HG03066 (cell line): ENCODE results near the gene PCDHA9.
"Not testable (repeated sequence)": the region's sequence is repeated elsewhere in the genome, so short reads cannot be mapped to it uniquely, and the experiment has no call there.

ENCODE experiments used
- ATAC-seq: cut with Tn5 transposase; IDR thresholded peaks from one replicate; pipeline ENCODE4 v1.9.1; 2021; ENCODE audit warnings: low read depth; ENCODE audit not compliant: unreplicated experiment

The PCDHA9 gene, protein sequence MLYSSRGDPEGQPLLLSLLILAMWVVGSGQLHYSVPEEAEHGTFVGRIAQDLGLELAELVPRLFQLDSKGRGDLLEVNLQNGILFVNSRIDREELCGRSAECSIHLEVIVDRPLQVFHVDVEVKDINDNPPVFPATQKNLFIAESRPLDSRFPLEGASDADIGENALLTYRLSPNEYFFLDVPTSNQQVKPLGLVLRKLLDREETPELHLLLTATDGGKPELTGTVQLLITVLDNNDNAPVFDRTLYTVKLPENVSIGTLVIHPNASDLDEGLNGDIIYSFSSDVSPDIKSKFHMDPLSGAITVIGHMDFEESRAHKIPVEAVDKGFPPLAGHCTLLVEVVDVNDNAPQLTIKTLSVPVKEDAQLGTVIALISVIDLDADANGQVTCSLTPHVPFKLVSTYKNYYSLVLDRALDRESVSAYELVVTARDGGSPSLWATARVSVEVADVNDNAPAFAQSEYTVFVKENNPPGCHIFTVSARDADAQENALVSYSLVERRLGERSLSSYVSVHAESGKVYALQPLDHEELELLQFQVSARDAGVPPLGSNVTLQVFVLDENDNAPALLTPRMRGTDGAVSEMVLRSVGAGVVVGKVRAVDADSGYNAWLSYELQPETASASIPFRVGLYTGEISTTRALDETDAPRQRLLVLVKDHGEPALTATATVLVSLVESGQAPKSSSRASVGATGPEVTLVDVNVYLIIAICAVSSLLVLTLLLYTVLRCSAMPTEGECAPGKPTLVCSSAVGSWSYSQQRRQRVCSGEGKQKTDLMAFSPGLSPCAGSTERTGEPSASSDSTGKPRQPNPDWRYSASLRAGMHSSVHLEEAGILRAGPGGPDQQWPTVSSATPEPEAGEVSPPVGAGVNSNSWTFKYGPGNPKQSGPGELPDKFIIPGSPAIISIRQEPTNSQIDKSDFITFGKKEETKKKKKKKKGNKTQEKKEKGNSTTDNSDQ

DNA sequence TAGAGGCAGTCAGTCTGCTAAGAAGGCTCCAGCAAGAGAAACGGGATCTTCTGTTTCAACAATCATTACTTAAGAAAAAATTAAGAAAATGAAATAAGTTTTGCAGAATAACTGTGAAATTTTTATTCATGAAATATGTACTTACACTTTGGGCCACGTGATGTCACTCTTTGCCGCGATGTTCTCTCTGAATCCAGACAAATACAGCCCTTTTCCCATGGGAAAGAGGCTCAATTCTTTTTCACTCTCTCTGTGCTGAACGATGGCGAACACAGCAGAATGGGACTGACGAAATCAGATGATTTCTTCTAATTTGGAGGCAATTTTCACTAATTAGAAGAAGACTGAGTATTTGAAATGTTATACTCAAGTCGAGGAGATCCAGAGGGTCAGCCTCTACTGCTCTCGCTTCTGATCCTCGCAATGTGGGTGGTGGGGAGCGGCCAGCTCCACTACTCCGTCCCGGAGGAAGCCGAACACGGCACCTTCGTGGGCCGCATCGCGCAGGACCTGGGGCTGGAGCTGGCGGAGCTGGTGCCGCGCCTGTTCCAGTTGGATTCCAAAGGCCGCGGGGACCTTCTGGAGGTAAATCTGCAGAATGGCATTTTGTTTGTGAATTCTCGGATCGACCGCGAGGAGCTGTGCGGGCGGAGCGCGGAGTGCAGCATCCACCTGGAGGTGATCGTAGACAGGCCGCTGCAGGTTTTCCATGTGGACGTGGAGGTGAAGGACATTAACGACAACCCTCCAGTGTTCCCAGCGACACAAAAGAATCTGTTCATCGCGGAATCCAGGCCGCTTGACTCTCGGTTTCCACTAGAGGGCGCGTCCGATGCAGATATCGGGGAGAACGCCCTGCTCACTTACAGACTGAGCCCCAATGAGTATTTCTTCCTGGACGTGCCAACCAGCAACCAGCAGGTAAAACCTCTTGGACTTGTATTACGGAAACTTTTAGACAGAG is at the start of gene PCDHA9:
PCDHA9 (plus strand) TSS at position 244 of the 964 bp plus-strand sequence; CDS start at position 358, 114 bp downstream.
- ATAC-seq = not testable (repeated sequence)

DNA sequence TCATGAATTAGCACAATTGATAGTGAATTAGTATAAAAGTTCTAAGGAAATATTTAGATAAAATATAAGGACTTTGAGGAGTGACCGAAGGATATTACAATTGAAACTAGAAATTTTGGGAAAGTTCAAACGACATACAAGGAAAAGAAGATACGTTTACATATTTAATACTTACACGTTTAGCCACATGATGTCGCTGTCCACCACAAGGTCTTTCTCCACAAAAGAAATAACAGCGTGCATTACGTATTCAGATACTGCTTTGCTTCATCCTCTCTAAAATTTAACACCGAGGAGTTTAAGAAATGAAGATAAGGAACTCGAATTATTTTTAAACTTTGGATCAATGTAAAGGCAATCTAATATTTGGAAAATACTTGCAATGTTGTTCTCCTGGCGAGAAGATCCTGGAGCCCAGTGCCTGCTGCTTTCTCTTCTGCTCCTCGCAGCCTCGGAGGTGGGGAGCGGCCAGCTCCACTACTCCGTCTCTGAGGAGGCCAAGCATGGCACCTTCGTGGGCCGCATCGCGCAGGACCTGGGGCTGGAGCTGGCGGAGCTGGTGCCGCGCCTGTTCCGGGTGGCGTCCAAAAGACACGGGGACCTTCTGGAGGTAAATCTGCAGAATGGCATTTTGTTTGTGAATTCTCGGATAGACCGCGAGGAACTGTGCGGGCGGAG is 47.2 kb upstream of the PCDHA9 start, which contains the start of gene PCDHA3:
PCDHA3 (plus strand) TSS at position 242 of the 678 bp plus-strand sequence.
- no peak for ATAC-seq

DNA sequence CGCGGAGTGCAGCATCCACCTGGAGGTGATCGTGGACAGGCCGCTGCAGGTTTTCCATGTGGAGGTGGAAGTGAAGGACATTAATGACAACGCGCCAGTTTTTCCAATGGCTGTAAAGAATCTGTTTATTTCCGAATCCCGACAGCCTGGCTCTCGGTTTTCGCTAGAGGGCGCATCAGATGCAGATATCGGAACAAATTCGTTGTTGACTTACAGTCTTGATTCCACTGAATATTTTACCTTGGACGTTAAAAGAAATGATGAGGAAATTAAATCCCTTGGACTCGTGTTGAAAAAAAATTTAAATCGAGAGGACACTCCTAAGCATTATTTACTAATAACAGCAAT is 46.7 kb upstream of the PCDHA9 start:
- no peak for ATAC-seq

DNA sequence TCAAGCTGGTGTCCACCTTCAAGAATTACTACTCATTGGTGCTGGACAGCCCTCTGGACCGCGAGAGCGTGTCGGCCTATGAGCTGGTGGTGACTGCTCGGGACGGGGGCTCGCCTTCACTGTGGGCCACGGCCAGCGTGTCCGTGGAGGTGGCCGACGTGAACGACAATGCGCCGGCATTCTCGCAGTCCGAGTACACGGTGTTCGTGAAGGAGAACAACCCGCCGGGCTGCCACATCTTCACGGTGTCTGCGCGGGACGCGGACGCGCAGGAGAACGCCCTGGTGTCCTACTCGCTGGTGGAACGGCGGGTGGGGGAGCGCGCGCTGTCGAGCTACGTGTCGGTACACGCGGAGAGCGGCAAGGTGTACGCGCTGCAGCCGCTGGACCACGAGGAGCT is 45.8 kb upstream of the PCDHA9 start:
- ATAC-seq = not testable (repeated sequence)

DNA sequence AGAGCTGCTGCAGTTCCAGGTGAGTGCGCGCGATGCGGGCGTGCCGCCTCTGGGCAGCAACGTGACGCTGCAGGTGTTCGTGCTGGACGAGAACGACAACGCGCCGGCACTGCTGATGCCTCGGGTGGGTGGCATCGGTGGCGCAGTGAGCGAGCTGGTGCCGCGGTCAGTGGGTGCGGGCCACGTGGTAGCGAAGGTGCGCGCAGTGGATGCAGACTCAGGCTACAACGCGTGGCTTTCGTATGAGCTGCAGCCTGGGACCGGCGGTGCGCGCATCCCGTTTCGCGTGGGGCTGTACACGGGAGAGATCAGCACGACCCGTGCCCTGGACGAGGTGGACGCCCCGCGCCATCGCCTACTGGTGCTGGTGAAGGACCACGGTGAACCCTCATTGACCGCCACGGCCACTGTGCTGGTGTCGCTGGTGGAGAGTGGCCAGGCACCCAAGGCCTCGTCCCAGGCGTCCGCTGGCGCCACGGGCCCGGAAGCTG is 45.4 kb upstream of the PCDHA9 start:
- ATAC-seq = no peak

DNA sequence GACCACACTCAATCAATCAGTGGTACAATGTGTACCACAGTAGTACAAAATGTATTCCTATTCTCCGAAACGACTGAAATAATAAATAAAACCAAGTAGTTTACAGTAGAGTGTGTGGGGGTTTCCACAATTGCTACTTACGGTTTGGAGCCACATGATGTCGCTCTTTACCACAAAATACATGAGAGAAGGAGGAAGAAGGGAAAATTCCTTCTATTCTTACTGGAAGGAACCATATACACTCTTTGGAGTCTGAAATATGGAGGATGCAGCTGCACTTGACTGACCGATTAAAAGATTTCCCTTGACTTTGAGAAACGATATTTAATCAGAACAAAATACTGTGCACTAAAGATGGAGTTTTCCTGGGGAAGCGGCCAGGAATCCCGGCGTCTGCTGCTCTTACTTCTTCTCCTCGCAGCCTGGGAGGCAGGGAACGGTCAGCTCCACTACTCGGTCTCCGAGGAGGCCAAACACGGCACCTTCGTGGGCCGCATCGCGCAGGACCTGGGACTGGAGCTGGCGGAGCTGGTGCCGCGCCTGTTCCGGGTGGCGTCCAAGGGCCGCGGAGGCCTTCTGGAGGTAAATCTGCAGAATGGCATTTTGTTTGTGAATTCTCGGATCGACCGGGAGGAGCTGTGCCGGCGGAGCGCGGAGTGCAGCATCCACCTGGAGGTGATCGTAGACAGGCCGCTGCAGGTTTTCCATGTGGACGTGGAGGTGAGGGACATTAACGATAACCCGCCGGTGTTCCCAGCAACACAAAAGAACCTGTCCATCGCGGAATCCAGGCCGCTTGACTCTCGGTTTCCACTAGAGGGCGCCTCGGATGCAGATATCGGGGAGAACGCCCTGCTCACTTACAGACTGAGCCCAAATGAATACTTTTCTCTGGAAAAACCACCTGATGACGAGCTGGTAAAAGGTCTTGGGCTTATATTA is 41.1 kb upstream of the PCDHA9 start, which contains the start of gene PCDHA4:
PCDHA4 (plus strand) TSS at position 235 of the 942 bp plus-strand sequence.
- no peak for ATAC-seq

DNA sequence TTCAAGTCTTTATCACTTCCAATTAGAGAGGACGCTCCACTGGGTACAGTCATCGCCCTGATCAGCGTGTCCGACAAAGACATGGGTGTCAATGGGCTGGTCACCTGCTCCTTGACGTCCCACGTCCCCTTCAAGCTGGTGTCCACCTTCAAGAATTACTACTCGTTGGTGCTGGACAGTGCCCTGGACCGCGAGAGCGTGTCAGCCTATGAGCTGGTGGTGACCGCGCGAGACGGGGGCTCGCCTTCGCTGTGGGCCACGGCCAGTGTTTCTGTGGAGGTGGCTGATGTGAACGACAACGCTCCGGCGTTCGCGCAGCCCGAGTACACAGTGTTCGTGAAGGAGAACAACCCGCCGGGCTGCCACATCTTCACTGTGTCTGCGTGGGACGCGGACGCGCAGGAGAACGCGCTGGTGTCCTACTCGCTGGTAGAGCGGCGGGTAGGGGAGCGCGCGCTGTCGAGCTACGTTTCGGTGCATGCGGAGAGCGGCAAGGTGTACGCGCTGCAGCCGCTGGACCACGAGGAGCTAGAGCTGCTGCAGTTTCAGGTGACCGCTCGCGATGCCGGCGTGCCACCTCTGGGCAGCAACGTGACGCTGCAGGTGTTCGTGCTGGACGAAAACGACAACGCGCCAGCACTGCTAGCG is 39.8 kb upstream of the PCDHA9 start:
- ATAC-seq = not testable (repeated sequence)

DNA sequence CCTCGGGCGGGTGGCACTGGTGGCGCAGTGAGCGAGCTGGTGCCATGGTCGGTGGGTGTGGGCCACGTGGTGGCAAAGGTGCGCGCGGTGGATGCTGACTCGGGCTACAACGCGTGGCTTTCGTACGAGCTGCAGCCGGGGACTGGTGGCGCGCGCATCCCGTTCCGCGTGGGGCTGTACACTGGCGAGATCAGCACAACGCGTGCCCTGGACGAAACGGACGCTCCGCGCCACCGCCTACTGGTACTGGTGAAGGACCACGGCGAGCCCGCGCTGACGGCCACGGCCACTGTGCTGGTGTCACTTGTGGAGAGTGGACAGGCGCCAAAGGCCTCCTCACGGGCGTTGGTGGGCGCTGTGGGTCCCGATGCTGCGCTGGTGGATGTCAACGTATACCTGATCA is 39.3 kb upstream of the PCDHA9 start:
- no peak for ATAC-seq

DNA sequence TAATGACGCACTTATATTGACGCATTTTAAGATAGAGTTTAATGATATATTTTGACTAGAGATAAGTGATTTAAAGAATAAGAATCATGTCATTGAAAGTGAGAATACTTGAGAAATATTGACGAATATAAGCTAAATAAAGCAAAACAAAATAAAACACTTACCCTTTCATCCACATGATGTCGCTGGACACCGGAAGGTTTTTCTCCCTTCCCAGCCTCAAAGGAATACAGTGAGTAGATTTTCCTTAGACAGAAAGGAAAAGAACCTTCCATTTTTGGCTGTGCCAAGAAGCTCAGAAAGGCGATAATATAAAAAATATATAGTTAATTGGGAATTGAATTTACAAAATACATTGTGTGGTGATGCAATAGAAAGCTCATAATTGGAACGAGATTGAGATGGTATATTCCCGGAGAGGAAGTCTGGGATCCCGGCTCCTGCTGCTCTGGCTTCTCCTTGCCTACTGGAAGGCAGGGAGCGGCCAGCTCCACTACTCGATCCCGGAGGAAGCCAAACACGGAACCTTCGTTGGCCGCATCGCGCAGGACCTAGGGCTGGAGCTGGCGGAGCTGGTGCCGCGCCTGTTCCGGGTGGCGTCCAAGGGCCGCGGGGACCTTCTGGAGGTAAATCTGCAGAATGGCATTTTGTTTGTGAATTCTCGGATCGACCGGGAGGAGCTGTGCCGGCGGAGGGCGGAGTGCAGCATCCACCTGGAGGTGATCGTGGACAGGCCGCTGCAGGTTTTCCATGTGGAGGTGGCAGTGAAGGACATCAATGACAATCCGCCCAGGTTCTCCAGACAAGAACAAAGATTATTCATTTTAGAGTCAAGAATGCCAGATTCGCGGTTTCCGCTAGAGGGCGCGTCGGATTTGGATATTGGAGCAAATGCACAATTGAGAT is 26.6 kb upstream of the PCDHA9 start, which contains the start of gene PCDHA5:
PCDHA5 (plus strand) TSS at position 239 of the 906 bp plus-strand sequence.
- no peak for ATAC-seq

DNA sequence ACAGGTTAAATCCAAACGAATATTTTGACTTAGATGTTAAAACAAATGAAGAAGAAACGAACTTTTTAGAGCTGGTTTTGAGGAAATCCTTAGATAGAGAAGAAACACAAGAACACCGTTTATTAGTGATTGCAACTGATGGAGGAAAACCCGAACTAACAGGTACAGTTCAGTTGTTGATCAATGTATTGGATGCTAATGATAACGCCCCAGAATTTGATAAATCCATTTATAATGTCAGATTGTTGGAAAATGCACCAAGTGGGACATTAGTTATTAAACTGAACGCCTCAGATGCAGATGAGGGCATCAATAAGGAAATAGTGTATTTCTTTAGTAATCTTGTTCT is 25.9 kb upstream of the PCDHA9 start:
- no peak for ATAC-seq

DNA sequence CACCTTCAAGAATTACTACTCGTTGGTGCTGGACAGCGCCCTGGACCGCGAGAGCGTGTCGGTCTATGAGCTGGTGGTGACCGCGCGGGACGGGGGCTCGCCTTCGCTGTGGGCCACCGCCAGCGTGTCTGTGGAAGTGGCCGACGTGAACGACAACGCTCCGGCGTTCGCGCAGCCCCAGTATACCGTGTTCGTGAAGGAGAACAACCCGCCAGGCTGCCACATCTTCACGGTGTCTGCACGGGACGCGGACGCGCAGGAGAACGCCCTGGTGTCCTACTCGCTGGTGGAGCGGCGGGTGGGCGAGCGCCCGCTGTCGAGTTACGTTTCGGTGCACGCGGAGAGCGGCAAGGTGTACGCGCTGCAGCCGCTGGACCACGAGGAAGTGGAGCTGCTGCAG is 25.2 kb upstream of the PCDHA9 start:
- ATAC-seq = not testable (repeated sequence)

DNA sequence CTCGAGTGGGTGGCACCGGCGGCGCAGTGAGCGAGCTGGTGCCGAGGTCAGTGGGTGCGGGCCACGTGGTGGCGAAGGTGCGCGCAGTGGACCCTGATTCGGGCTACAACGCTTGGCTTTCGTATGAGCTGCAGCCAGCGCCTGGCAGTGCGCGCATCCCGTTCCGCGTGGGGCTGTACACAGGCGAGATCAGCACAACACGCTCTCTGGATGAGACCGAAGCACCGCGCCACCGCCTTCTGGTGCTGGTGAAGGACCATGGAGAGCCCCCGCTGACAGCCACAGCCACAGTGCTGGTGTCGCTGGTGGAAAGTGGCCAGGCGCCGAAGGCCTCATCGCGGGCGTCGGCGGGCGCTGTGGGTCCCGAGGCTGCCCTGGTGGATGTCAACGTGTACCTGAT is 24.7 kb upstream of the PCDHA9 start:
- no peak for ATAC-seq

DNA sequence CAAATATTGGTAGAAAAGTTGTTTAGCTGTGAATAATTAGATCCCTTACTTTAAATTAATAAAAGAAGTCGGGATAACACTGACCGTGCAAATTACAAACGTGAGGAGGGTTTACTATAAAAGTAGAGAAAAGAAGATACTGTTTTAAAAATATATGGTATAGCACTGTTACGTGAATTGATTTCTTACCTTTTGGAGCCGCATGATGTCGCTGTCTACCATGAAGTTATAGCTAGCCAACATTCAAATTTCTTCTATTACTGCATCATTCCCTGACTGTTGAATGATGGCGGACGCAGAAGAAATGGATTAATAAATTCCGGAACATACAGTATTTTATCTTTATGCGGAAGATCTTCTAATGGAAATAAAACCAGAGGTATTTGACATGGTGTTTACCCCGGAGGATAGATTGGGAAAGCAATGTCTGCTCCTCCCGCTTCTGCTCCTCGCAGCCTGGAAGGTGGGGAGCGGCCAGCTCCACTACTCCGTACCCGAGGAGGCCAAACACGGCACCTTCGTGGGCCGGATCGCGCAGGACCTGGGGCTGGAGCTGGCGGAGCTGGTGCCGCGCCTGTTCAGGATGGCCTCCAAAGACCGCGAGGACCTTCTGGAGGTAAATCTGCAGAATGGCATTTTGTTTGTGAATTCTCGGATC is 20.3 kb upstream of the PCDHA9 start, which contains the start of gene PCDHA6:
PCDHA6 (plus strand) TSS at position 257 of the 658 bp plus-strand sequence; CDS start at position 389, 132 bp downstream.
- ATAC-seq = no peak

DNA sequence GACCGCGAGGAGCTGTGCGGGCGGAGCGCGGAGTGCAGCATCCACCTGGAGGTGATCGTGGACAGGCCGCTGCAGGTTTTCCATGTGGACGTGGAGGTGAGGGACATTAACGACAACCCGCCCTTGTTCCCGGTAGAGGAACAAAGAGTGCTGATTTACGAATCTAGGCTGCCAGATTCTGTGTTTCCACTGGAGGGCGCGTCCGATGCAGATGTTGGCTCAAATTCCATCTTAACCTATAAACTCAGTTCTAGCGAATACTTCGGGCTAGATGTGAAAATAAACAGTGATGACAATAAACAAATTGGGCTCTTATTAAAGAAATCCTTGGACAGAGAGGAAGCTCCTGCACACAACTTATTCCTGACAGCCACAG is 19.8 kb upstream of the PCDHA9 start:
- ATAC-seq = no peak

DNA sequence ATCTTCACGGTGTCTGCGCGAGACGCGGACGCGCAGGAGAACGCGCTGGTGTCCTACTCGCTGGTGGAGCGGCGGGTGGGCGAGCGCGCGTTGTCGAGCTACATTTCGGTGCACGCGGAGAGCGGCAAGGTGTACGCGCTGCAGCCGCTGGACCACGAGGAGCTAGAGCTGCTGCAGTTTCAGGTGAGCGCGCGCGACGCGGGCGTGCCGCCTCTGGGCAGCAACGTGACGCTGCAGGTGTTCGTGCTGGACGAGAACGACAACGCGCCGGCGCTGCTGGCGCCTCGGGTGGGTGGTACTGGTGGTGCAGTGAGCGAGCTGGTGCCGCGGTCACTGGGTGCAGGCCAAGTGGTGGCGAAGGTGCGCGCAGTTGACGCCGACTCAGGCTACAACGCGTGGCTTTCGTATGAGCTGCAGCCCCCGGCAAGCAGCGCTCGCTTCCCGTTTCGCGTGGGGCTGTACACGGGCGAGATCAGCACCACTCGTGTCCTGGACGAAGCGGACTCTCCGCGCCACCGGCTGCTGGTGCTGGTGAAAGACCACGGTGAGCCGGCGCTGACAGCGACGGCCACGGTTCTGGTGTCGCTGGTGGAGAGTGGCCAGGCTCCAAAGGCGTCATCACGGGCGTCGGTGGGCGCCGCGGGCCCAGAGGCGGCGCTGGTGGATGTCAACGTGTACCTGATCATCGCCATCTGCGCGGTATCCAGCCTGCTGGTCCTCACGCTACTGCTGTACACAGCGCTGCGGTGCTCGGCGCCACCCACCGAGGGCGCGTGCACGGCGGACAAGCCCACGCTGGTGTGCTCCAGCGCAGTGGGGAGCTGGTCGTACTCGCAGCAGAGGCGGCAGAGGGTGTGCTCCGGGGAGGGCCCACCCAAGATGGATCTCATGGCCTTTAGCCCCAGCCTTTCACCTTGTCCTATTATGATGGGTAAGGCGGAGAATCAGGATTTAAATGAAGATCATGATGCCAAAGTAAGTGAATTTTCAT is 18.4 kb upstream of the PCDHA9 start:
- not testable (repeated sequence) for ATAC-seq
